GM12875 (cell line): ENCODE data around the gene ANKRD13C.

Source experiments
- H3K4me3 ChIP-seq: one replicate; pipeline ENCODE4 v1.5.1; 2011; ENCODE audit warnings: low read depth, low read length, control low read depth
- TF ChIP-seq, protein P1 (sequence below): IDR thresholded peaks from 2 replicates; pipeline ENCODE4 v1.5.1; 2011; ENCODE audit warnings: low read depth, mild to moderate bottlenecking, control low read depth, inconsistent platforms, low read length, moderate library complexity, borderline replicate concordance; ENCODE audit not compliant: insufficient read depth

Gene ANKRD13C

GRCh38 chr1:70392626-70393025 lies 38.1 kb upstream of the ANKRD13C start:
- TF ChIP-seq, protein P1, sequence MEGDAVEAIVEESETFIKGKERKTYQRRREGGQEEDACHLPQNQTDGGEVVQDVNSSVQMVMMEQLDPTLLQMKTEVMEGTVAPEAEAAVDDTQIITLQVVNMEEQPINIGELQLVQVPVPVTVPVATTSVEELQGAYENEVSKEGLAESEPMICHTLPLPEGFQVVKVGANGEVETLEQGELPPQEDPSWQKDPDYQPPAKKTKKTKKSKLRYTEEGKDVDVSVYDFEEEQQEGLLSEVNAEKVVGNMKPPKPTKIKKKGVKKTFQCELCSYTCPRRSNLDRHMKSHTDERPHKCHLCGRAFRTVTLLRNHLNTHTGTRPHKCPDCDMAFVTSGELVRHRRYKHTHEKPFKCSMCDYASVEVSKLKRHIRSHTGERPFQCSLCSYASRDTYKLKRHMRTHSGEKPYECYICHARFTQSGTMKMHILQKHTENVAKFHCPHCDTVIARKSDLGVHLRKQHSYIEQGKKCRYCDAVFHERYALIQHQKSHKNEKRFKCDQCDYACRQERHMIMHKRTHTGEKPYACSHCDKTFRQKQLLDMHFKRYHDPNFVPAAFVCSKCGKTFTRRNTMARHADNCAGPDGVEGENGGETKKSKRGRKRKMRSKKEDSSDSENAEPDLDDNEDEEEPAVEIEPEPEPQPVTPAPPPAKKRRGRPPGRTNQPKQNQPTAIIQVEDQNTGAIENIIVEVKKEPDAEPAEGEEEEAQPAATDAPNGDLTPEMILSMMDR, result no peak
- no peak overlapping the region for H3K4me3 ChIP-seq

- no peak overlapping the region for H3K4me3 ChIP-seq
These were observed 33.0 kb upstream of the ANKRD13C start for GRCh38 chr1:70387507-70387906.

GRCh38 chr1:70386121-70386520 lies 31.6 kb upstream of the ANKRD13C start:
- no peak overlapping the region for H3K4me3 ChIP-seq
- TF ChIP-seq, protein P1, result no peak

More at GRCh38 chr1:70387507-70387906, 33.0 kb upstream of the ANKRD13C start:
- TF ChIP-seq, protein P1, result no peak

DNA sequence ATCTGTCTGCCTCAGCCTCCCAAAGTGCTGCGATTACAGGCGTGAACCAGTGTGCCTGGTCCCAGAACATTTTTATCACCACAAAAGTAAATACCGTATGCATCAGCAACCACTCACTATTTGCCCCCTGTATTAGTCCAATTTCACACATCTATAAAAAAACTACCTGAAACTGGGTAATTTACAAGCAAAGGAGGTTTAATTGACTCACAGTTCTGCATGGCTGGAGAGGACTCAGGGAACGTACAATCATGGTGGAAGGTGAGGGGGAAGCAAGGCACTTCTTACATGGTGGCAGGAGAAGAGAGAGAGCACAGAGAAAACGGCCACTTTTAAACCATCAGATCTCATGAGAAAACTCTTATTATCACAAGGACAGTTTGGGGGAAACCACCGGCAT lies 31.0 kb upstream of the ANKRD13C start:
- no peak overlapping the region for H3K4me3 ChIP-seq
- TF ChIP-seq, protein P1, result no peak

- TF ChIP-seq, protein P1, result no peak
- no peak overlapping the region for H3K4me3 ChIP-seq
These were observed 30.0 kb upstream of the ANKRD13C start for GRCh38 chr1:70384542-70384941.

DNA sequence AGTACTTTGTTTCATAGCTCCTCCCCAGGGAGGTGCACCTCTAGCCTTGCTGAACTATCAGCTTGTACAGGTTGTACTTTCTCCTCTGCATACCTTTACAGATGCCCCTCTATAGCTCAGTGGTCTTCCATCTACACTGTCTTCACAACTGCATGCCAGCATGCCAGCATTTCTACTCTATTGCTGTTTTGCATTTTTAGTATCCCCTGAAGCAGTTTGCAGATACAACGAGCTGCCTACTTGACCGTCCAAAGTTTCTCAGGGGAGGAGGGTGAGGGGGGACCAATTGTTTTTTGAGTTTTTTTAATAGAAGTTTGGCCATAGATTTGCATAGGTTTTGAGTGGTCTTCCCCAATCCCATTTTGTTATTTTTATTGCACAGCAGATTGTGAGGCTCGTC lies 29.0 kb upstream of the ANKRD13C start:
- TF ChIP-seq, protein P1, result no peak
- H3K4me3 ChIP-seq, result no peak overlapping the region

DNA sequence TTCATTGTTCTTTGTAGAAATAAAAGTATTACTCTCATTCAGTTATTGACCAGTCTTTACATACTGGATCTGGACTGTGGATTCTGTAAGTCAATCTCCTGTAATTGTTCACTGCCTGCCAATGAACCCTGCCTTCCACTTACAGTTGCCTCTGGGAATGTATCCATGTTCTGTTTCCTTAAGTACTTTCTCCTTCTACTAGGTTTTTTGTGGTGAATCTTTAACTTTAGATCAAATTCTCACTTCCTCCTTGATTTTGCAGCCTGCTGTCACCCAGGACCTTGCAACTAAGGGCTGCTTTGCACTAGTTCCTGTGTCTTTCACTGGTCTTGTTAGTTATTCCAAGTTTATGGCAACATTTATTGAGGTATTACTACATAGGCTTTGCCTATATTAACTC lies 28.2 kb upstream of the ANKRD13C start:
- TF ChIP-seq, protein P1, result no peak
- H3K4me3 ChIP-seq, result no peak overlapping the region
